Dendritic cell treated with granulocyte-macrophage colony-stimulating factor and Interleukin-4, amounts not matched to agents 40 ng/mL and 50 ng/mL, for 4 days (primary cell): ENCODE measurements around the gene PSPN.
A peak's percentile ranks its signal among the peaks of the same experiment; 100 is the strongest.

Experiments
- H3K27ac Mint-ChIP-seq: one replicate; pipeline ENCODE4 v1.8.0; 2022; ENCODE audit warnings: mild to moderate bottlenecking, mixed read lengths
- H3K27me3 Mint-ChIP-seq: one replicate; pipeline ENCODE4 v1.8.0; 2022; ENCODE audit warnings: mild to moderate bottlenecking, mixed read lengths
- H3K36me3 Mint-ChIP-seq: one replicate; pipeline ENCODE4 v1.8.0; 2022; ENCODE audit warnings: low read depth, mixed read lengths
- H3K4me1 Mint-ChIP-seq: one replicate; pipeline ENCODE4 v1.8.0; 2022; ENCODE audit warnings: low read depth, mixed read lengths
- H3K4me3 Mint-ChIP-seq: one replicate; pipeline ENCODE4 v1.8.0; 2022; ENCODE audit warnings: mild to moderate bottlenecking, moderate library complexity, mixed read lengths
- H3K9me3 Mint-ChIP-seq: one replicate; pipeline ENCODE4 v1.8.0; 2022; ENCODE audit warnings: mixed read lengths
- intact Hi-C: fragments of 100-400 bp; cut with micrococcal nuclease; formaldehyde crosslinking; loops from one replicate; pipeline ENCODE4 v1.15.0; 2022

PSPN gene, protein sequence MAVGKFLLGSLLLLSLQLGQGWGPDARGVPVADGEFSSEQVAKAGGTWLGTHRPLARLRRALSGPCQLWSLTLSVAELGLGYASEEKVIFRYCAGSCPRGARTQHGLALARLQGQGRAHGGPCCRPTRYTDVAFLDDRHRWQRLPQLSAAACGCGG

DNA sequence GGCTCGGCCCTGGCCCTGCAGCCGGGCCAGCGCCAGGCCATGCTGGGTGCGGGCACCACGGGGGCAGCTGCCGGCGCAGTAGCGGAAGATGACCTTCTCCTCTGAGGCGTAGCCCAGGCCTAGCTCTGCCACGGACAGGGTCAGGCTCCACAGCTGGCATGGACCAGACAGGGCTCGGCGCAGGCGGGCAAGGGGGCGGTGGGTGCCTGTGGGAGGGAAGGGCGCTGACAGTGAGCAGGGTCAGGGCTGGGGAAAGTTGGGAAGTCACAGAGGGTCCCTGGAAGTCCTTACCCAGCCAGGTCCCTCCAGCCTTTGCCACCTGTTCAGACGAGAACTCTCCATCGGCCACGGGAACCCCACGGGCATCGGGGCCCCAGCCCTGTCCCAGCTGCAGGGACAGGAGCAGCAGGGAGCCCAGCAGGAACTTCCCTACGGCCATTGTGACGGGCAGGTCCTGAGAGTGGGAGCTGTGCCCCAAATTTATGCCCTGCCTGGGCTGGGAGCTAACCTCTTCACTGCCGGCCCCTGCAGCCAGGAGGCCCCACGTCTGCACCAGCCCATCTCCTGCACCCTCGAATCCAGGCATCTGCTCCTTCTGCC, at the start of gene PSPN:
Gene PSPN (minus strand): TSS at position 523 of the 600 bp plus-strand sequence. CDS start 84 bp downstream, at position 439.
- Mint-ChIP-seq H3K27me3 (no peaks in the 10 kb centered on the region), H3K4me1 (peaks cover 14% of the 10 kb centered on the region), H3K9me3 (peaks cover 10% of the 10 kb centered on the region), H3K27ac (peak within 1 kb of the TSS; percentile 12), H3K36me3 (peaks cover 64% of the 10 kb centered on the region), H3K4me3 (no peak within 1 kb of the TSS)
- intact Hi-C loops, result no loop called here

DNA sequence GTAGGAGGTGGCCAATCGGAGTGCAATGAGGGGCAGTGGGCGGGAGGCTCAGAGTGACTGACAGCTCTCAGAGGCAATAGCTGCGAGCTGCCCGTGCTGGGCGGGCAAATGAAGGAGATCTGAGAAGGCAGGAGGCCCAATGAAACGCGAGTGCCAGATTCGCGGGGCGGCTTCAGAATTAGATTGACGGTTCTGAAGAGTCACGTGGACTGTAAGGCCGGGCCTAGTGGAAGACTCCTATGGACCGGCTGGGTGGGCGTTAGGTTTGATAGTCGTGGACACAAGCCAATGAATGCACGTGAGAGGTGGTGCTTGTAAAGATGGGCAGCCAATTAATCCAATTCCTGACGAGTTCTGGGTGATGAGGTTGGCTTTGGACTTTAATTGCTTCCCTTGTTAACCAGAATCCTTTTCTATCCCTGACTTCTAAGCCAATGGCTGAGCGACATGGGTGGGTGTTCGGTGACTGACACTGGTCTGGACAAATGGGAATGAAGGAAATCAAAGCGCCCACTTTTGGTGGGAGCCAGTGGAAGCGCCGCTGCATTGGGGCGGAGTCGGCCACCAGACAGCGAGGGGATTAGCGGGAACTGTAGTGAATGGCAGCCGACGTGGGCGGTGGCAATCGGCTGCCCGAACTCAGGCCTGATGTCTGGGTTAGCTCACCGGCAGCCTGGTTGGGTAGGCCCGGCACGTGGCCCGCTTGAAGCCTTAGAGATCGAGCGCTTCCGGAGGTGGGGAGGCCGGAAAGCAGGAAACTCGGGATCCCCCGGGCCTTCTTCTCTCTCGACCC, 49.4 kb upstream of the PSPN start:
- intact Hi-C loops, result loop anchor here (2.0 to 5.0 kb wide), 2 partner anchors 32 to 53 kb away; partner anchors contain the start of genes ALKBH7 and GTF2F1
- Mint-ChIP-seq H3K27ac (peak overlapping the region; percentile 95), H3K9me3 (no peaks in the 10 kb centered on the region), H3K4me1 (peaks cover 52% of the 10 kb centered on the region), H3K36me3 (peaks cover 36% of the 10 kb centered on the region), H3K27me3 (peaks cover 4% of the 10 kb centered on the region), H3K4me3 (peak overlapping the region; percentile 73)

DNA sequence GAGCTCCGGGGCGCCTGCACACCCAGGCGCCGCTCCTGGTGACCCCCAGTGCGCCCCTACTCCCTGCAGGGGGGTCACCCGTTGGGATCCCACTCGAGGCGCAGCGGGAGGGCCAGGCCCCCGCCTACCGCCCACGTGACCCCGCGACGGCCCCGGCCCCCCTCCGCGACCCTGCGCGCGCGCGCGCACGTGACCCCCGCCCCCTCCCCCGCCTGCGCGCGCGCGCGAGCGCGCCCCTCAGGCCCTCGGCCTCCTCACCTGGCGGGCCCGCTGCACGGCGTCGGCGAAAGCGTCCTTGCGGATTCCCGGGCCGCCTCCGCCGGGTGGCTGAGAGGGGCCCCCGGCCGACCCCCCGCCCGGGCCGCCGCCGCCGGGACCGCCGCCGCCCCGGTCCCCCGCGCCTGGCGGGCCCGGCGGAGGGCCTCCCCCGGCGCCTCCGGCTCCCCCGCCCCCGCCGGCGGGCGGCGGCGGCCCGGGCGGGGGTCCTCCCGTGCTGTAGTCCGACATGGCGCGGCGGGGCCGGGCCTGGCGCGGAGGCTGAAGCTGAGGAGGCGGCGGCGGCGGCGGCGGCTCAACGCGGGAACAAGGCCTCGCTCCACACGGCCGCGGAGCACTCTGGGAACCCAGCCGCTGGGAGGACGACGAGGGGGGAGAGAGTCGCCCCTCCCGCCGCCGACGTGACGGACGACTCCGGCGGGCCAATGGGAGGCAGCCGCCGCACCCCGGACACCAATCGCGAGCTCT, 48.6 kb upstream of the PSPN start, which contains the start of gene KHSRP:
Gene KHSRP (minus strand): TSS at position 617 of the 744 bp plus-strand sequence. CDS start 110 bp downstream, at position 507.
- Mint-ChIP-seq H3K4me1 (peaks cover 51% of the 10 kb centered on the region), H3K4me3 (peak within 1 kb of the TSS; percentile 88), H3K27me3 (peaks cover under 1% of the 10 kb centered on the region), H3K27ac (peak within 1 kb of the TSS; percentile 95), H3K9me3 (no peaks in the 10 kb centered on the region), H3K36me3 (peaks cover 43% of the 10 kb centered on the region)
- intact Hi-C loops, result loop anchor here (2.0 to 5.0 kb wide), 2 partner anchors 32 to 52 kb away; partner anchors contain the start of genes ALKBH7 and GTF2F1

DNA sequence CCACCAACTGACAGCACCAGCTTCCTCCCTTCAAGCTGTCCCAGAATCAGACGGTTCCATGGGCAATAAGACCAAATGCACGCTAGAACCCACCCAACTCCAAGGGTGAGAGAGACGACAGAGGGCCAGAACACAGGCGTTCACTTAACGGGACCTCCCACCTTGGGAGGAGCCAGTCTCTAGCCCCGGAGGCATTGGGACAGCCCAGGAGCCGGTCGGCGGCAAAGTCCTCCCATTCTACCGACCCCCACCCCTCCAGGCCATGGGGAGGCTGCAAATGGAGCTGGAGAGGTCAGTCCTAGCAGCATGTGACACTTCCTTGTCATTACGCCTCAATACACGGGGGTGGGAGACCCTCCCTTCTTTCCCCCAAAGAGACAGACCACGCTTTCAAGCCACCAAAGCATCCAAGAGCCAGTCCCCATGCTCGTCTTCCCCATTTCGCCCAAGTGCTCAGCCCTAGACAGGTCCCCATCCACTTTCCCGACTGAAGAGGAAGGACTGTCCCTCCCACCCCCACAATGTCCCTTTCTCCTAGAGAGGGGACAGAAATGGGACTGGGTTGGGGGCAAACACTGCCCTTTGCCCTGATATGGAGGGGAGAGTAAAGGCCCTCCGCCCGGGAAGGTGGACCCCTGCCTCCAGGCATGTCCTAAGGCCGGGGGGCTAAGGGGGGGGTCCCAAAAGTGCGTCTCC, 47.9 kb upstream of the PSPN start:
- intact Hi-C loops, result loop anchor here (2.0 to 5.0 kb wide), 2 partner anchors 31 to 51 kb away; partner anchors contain the start of genes ALKBH7 and GTF2F1
- Mint-ChIP-seq H3K36me3 (peaks cover 50% of the 10 kb centered on the region), H3K9me3 (no peaks in the 10 kb centered on the region), H3K27me3 (no peaks in the 10 kb centered on the region), H3K4me1 (peaks cover 50% of the 10 kb centered on the region), H3K27ac (peak overlapping the region; percentile 73), H3K4me3 (peak overlapping the region; percentile 88)

DNA sequence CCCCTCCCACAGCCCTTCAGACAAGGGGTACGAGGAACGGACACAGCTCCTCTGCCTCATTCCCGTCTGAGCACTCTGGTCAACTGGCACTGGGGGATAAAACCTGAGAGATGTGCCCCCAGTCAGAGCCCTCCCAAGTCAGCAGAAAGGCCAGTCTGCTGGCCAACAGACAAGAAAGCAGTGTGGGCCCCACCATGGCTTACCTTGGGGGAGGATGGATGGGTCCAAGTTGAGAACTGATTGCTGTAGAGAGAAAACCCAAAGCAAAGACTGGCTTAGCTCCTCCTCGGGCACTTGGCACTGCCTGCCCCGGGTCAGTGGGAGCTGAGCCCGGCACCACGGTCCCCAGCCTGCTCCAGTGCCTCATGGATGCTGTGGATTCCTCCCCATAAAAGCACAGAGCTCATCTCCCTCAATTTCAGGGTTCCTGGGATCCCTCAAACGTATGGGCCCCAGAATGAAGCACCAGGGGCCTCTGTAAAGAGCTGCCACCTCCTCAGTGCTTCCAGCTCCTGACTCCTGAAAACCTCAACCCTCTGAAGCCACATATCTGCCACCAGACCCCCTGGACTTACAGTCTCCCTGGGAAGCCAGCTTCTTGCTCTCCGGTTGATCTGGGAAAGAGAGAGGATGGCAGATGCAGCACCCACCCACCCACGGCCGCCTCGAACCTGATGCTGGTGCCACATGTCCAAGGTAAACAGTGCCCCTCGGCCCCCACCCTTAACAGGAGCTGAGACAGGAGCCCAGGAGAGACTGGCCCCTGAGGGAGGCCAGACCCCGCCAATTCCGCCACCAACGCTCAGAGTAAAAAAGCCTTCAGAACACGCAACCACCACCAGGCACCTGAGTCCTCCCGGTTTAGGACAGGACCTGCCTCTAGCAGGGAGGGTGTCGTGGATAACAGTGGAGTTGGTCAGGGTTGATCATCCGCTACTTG, 45.6 kb upstream of the PSPN start:
- no peaks in the 10 kb centered on the region for H3K9me3 Mint-ChIP-seq
- no peak overlapping the region for H3K4me3 Mint-ChIP-seq
- peaks cover 50% of the 10 kb centered on the region for H3K4me1 Mint-ChIP-seq
- peak overlapping the region; percentile 22 for H3K27ac Mint-ChIP-seq
- no peaks in the 10 kb centered on the region for H3K27me3 Mint-ChIP-seq
- H3K36me3 Mint-ChIP-seq, result peaks cover 73% of the 10 kb centered on the region
- intact Hi-C loops, result loop anchor here (5.0 kb wide), 1 partner anchor 49 kb away; the partner anchor contains the start of gene ALKBH7

DNA sequence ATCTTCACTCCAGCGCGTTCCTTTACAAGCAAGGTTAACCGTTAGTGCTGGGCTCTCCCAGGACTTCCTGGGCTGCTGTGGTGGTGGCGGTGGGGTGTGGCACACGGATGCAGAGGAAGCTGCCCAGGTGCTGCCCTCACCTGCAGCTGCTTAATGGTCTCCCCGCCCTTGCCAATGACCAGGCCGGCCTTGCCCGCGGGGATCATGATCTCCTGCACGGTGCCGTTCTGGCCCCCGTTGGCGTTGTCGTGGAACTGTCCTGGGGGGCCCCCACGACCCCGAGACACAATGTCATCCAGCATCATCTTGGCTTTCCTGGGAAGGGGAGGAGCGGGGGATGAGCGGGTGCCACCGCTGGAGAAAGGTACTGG, 42.8 kb upstream of the PSPN start:
- Mint-ChIP-seq H3K36me3 (peaks cover 96% of the 10 kb centered on the region), H3K4me3 (no peak overlapping the region), H3K4me1 (peaks cover 37% of the 10 kb centered on the region), H3K27me3 (no peaks in the 10 kb centered on the region), H3K27ac (peak overlapping the region; percentile 14), H3K9me3 (no peaks in the 10 kb centered on the region)
- intact Hi-C loops, result no loop called here

DNA sequence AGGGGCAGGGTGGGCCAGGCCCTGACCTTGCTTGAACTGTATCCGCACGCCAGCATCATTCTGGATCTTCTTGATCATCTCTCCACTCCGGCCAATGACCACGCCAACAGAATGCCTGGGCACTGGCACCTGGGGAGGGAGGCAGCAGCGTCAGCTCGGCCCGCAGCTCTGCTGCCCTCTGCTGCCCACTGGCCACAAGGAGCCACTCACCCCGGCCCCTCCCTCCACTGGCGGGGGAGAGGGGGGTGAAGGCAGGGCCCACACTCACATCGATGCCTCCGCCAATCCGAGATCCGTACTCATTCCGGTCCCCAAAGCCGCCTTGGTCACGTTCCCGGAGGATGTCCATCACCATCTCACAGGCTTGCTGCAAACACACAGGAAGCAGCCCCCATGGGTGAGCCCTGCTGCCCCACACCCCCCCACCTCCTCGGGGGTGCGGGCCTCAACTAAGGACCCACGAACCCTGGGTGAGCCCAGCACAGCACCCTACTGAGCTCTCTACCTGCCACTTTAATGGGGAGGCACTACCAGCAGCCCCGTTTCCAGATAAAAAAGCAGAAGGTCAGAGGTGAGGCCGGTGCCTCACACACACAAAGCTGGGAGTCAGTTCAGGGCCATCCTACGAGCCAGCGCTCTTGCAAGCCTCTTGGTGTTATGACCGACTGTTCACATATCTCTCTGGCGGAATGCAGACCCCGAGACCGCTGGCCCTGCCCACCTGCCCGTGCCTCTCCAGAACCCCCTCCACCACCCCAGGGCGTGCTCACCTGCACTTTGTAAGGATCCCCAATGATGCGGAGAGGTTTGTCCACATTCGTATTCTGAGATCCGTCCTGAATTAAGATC, 42.2 kb upstream of the PSPN start:
- Mint-ChIP-seq H3K4me1 (peaks cover 31% of the 10 kb centered on the region), H3K4me3 (no peak overlapping the region)

DNA sequence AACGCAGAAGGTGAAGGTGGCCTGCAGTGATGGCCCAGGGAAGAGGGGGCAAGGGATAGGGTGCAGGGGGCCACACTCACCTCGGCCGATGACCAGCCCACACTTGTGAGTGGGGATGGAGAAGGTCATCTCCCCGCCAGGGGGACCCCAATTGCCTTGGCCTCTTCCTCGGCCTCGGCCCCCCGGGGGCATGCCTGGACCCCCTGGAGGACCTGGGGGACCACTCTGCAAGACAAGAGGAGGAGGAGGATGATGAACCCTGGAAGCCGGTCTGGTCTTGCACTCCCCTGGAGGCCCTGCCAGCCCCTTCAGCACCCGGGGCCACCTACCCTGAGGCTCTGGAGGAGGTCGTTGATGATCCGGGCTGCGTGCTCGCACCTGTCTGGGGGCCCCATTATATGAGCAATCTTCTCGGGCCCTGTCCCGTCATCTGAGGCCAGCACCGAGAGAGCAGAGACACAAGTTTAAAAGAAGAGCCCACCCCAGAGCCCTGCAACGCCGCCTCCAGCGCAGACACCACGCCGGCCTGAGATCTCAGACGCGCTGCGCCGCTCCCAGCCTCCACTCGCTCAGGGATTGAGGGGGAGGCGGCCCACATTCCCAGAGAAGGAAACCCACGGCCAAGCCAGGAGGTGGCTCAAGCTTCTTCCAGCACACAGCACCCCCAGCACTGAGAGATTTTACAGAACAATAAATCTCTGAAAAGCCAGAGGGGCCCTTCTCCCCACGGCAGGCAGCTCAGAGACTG, 41.1 kb upstream of the PSPN start:
- no peak overlapping the region for H3K4me3 Mint-ChIP-seq
- no peak overlapping the region for H3K27ac Mint-ChIP-seq
- H3K36me3 Mint-ChIP-seq, result peaks cover 93% of the 10 kb centered on the region
- intact Hi-C loops, result no loop called here
- H3K27me3 Mint-ChIP-seq, result no peaks in the 10 kb centered on the region
- H3K9me3 Mint-ChIP-seq, result no peaks in the 10 kb centered on the region
- peaks cover 20% of the 10 kb centered on the region for H3K4me1 Mint-ChIP-seq

More for the DNA sequence above, 42.2 kb upstream of the PSPN start:
- H3K27ac Mint-ChIP-seq, result no peak overlapping the region
- no peaks in the 10 kb centered on the region for H3K27me3 Mint-ChIP-seq
- H3K9me3 Mint-ChIP-seq, result no peaks in the 10 kb centered on the region
- intact Hi-C loops, result no loop called here
- peaks cover 100% of the 10 kb centered on the region for H3K36me3 Mint-ChIP-seq

DNA sequence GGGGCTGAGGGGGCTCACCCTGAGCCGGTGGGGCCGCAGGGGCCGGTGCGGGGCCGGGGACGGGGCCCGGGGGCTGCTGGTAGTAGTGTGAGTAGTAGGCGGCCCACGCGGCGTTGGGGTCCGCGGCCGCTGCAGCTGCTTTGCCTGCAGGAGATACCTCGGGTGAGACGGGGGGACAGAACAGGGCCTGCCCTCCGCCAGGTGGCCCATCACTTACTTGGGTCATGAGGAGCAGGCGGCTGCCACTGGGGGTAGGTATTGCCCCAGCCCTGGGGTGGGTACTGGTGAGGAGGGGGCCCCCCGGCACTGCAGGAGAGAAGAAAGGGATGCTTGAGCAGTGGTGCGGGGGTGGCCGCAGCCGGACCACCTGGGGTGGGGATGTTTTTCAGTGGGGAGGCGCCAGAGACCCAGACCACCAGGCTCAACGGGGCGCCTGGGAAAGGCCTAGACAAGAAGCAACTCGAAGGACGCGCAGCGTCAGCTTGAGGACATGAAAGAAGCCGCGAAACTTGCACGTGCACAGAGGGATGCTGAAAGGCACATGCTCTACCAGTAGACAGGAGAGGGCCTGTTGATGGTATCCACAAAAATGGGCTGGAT, 40.0 kb upstream of the PSPN start:
- no peaks in the 10 kb centered on the region for H3K27me3 Mint-ChIP-seq
- H3K36me3 Mint-ChIP-seq, result peaks cover 81% of the 10 kb centered on the region
- H3K27ac Mint-ChIP-seq, result no peak overlapping the region
- H3K4me3 Mint-ChIP-seq, result no peak overlapping the region
- intact Hi-C loops, result no loop called here
- H3K4me1 Mint-ChIP-seq, result peaks cover 9% of the 10 kb centered on the region
- H3K9me3 Mint-ChIP-seq, result no peaks in the 10 kb centered on the region

DNA sequence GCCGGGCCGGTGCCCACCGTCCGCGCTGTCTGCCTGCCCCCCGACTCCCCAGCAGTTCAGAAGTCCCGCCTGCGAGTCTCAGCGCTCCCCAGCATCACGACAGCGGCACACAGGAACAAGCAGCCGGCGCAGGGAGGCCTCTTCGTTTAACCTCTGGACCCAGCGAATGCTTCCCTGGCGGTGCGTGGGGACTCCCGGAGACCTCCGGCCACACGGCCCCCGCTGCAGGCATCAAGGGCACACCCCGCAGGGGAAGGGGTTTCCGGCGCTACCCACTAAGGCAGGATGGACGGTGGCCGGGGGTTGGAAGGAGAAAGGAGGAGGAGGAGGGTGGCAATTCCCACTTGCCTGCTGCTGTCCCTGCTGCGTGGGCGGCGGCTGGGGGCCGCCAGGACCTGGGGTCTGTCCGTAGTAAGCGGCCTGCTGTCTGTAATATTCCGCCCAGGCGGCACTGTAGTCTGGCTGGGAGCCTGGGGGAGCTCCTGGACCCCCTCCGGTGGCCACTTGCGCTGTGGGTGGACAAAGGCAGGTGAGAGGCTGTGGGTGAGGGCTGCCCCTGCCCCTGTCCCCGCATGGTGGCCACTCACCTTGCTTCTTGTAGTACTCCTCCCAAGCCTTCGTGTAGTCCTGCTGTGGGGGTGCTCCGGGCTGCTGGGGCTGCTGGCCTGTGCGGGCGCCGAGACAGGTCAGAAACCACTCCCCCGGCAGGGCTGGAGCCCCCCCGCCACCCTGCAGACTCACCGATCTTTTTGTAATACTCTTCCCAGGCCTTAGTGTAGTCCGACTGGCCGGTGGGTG, 39.3 kb upstream of the PSPN start:
- Mint-ChIP-seq H3K4me3 (no peak overlapping the region), H3K4me1 (peaks cover 2% of the 10 kb centered on the region), H3K27ac (no peak overlapping the region), H3K36me3 (peaks cover 74% of the 10 kb centered on the region), H3K9me3 (no peaks in the 10 kb centered on the region), H3K27me3 (no peaks in the 10 kb centered on the region)
- intact Hi-C loops, result no loop called here
